ENCODE measurements around the gene INPP5F. TPM values are rescaled to one million over a fixed set of nuclear protein-coding genes. Genes with fewer than 3 reads are reported as not detected.

Gene INPP5F
- total and polyA plus RNA-seq, 9 of the 15 experiments (the other 6 are each of a cell fraction or from before 2014, with no cell fraction given), result 1.6 to 7.3 (median 6.0) TPM

DNA sequence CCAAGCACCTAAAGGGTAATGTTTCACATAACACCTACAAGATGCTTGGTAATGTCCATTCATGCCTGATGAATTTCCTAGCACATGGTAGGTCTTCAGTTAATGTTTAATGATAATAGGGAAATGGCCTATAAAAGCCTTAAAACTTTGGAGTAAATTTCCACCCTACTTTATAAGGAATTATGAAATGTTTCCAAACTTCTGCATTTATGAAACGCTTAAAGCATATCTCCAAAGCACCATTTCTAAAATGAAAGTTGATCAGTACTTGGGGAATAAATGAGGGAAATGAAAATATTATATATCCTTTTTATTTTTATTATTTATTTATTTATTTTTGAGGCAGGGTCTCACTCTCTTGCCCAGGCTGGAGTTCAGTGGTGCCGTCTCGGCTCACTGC is 51.8 kb downstream of the INPP5F start:
- ChIA-PET CTCF (ENCODE audit: low intra/inter-chr PET ratio) (no interaction called here), POLR2A (no interaction called here)
- no peak overlapping the region for H3K9ac ChIP-seq (ENCODE audit: insufficient read depth in 1 of 2, low read depth in 2 of 2, low read length in 2 of 2)
- FAIRE-seq (no peak), ATAC-seq (no peak), DNase-seq (ENCODE audit: extremely low read depth in 1 of 4, low spot score in 3 of 4) (no peak)
- H2AFZ ChIP-seq (ENCODE audit: low read depth, low read length), result no peak overlapping the region
- no TSS peak for BruUV-seq (replicated peaks)
- 90% methylated on average over 3 of the region's 3 CpGs for WGBS (ENCODE audit: insufficient coverage, low coverage, missing lambda C conversion rate)
- H3K27me3 ChIP-seq (ENCODE audit: control insufficient read depth in 2 of 2, insufficient read depth in 2 of 2, low read length in 2 of 2), result no peaks in the 10 kb centered on the region
- no peak overlapping the region for H3K4me3 ChIP-seq
- no peaks in the 10 kb centered on the region for H3K9me1 ChIP-seq (ENCODE audit: control insufficient read depth, insufficient read depth, low read length)
- H4K20me1 ChIP-seq (replicated peaks; ENCODE audit: control insufficient read depth, insufficient read depth, low read length), result no peaks in the 10 kb centered on the region
- intact Hi-C loops (cut with micrococcal nuclease) (no loop called here), in situ Hi-C loops (cut with MboI) (no loop called here)
- H3K4me1 ChIP-seq (replicated peaks in 1 of 2; ENCODE audit: control insufficient read depth in 2 of 2, insufficient read depth in 2 of 2, low read length in 2 of 2), result no peaks in the 10 kb centered on the region
- H3K36me3 ChIP-seq (ENCODE audit: control insufficient read depth, insufficient read depth, low read length), result no peaks in the 10 kb centered on the region
- H3K27ac ChIP-seq (ENCODE audit: extremely low read depth, low read depth, low read length), result no peak overlapping the region
- H3K9me3 ChIP-seq (replicated peaks; ENCODE audit: control insufficient read depth, insufficient read depth, low read depth, low read length), result no peaks in the 10 kb centered on the region
- H3K79me2 ChIP-seq (ENCODE audit: control insufficient read depth, insufficient read depth, low read length), result no peaks in the 10 kb centered on the region
- no peak overlapping the region for H3K4me2 ChIP-seq (ENCODE audit: insufficient read depth, low read length)
- no peak for TF ChIP-seq MEIS2 (IDR thresholded peaks at IDR 0.05; ENCODE audit: partially characterized antibody)
- TF ChIP-seq CREB3L1 (IDR thresholded peaks at IDR 0.05; ENCODE audit: borderline replicate concordance, low read depth), result no peak
- no peak for TF ChIP-seq ARID2 (IDR thresholded peaks at IDR 0.05)
- TF ChIP-seq KLF16 (IDR thresholded peaks at IDR 0.05), result no peak
- no peak for TF ChIP-seq TBL1XR1 (IDR thresholded peaks at IDR 0.05; ENCODE audit: low read length in 2 of 2)
- TF ChIP-seq RNF2 (IDR thresholded peaks at IDR 0.05), result no peak
- no peak for TF ChIP-seq MEF2A (IDR thresholded peaks at IDR 0.05; ENCODE audit: control insufficient read depth, low read depth, low read length)
- no peak for TF ChIP-seq SMARCB1 (IDR thresholded peaks at IDR 0.05; ENCODE audit: insufficient read length, low read depth)
- no peak for TF ChIP-seq IFI16 (CRISPR knock-in tag; IDR thresholded peaks at IDR 0.05)
- no peak for TF ChIP-seq CTCFL (IDR thresholded peaks at IDR 0.05; ENCODE audit: borderline replicate concordance, insufficient read depth, low read depth, low read length, poor library complexity, severe bottlenecking)
- no peak for TF ChIP-seq PML (IDR thresholded peaks at IDR 0.05; ENCODE audit: low read length)
- no peak for TF ChIP-seq KLF6 (CRISPR knock-in tag; IDR thresholded peaks at IDR 0.05; ENCODE audit: borderline replicate concordance)
- TF ChIP-seq, protein P1, sequence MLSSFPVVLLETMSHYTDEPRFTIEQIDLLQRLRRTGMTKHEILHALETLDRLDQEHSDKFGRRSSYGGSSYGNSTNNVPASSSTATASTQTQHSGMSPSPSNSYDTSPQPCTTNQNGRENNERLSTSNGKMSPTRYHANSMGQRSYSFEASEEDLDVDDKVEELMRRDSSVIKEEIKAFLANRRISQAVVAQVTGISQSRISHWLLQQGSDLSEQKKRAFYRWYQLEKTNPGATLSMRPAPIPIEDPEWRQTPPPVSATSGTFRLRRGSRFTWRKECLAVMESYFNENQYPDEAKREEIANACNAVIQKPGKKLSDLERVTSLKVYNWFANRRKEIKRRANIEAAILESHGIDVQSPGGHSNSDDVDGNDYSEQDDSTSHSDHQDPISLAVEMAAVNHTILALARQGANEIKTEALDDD (IDR thresholded peaks at IDR 0.05), result no peak
- TF ChIP-seq ZNF12 (CRISPR knock-in tag; IDR thresholded peaks at IDR 0.05), result no peak
- no peak for TF ChIP-seq RBM39 (optimal IDR thresholded peaks at IDR 0.05; ENCODE audit: low read depth, low read length)
- TF ChIP-seq RBM17 (IDR thresholded peaks at IDR 0.05; ENCODE audit: borderline replicate concordance, low read depth, low read length), result no peak
- TF ChIP-seq ZNF561 (CRISPR knock-in tag; conservative IDR thresholded peaks at IDR 0.05), result no peak
- TF ChIP-seq TOE1 (IDR thresholded peaks at IDR 0.05; ENCODE audit: borderline replicate concordance), result no peak
- no peak for TF ChIP-seq TOE1 (CRISPR knock-in tag; IDR thresholded peaks at IDR 0.05; ENCODE audit: borderline replicate concordance, low read depth)

All from K562 (cell line).